LoVo (cell line): ENCODE measurements around the gene REX1BD.

Source experiments
- DNase-seq: peaks from one replicate; pipeline ENCODE4 v3.0.0-alpha.2; 2016; ENCODE audit warnings: low spot score

The REX1BD gene

GRCh38 chr19:18603255-18603957, 14.8 kb downstream of the REX1BD start:
- no peak for DNase-seq

- DNase-seq = no peak
These were observed 15.6 kb downstream of the REX1BD start for GRCh38 chr19:18603958-18604819.

GRCh38 chr19:18604820-18605159, 16.2 kb downstream of the REX1BD start:
- DNase-seq = no peak

- DNase-seq = no peak
These were observed 16.6 kb downstream of the REX1BD start for GRCh38 chr19:18605196-18605545.

GRCh38 chr19:18605546-18606280, 17.1 kb downstream of the REX1BD start:
- no peak for DNase-seq

GRCh38 chr19:18606281-18607225, 18.0 kb downstream of the REX1BD start, which contains the start of gene CRLF1:
Gene CRLF1 (minus strand): TSS chr19:18606799. CDS start chr19:18606656, 143 bp downstream.
- DNase-seq = no peak

GRCh38 chr19:18607226-18608101, 18.9 kb downstream of the REX1BD start:
- DNase-seq = no peak

GRCh38 chr19:18608102-18608804, 19.7 kb downstream of the REX1BD start:
- DNase-seq = no peak

GRCh38 chr19:18608805-18609716, 20.5 kb downstream of the REX1BD start:
- DNase-seq = no peak

- no peak for DNase-seq
These were observed 21.1 kb downstream of the REX1BD start for GRCh38 chr19:18609717-18610051.

GRCh38 chr19:18610245-18610555, 21.6 kb downstream of the REX1BD start:
- no peak for DNase-seq

GRCh38 chr19:18610556-18611326, 22.1 kb downstream of the REX1BD start:
- DNase-seq = no peak

- no peak for DNase-seq
These were observed 22.9 kb downstream of the REX1BD start for GRCh38 chr19:18611327-18612050.

- no peak for DNase-seq
These were observed 23.6 kb downstream of the REX1BD start for GRCh38 chr19:18612051-18612771.

- DNase-seq = no peak
These were observed 24.4 kb downstream of the REX1BD start, which contains the start of gene TMEM59L for GRCh38 chr19:18612772-18613588. Gene TMEM59L (plus strand): TSS chr19:18612870. CDS start chr19:18612959, 89 bp downstream.
